ENCODE results near the gene POR. TPM values are rescaled to one million over a fixed set of nuclear protein-coding genes. Genes with fewer than 3 reads are reported as not detected.

POR gene
- total RNA-seq, 1 experiment from 2014 or later, result 168 TPM

GRCh38 chr7:75928568-75928914 is 13.6 kb downstream of the POR start:
- TF ChIP-seq CTCF (IDR thresholded peaks at IDR 0.05), result no peak
- TF ChIP-seq REST (IDR thresholded peaks at IDR 0.05; ENCODE audit: insufficient read depth in 1 of 2, low read depth in 2 of 2, low read length in 1 of 2), result no peak
- no peak for TF ChIP-seq POLR2AphosphoS5 (IDR thresholded peaks at IDR 0.05; ENCODE audit: low read depth, low read length)
- TF ChIP-seq TCF7L2 (IDR thresholded peaks at IDR 0.05; ENCODE audit: low read depth, low read length), result no peak
- no peak for TF ChIP-seq SIN3A (IDR thresholded peaks at IDR 0.05; ENCODE audit: borderline replicate concordance, insufficient read depth, low read depth, low read length)
- H3K9me3 ChIP-seq (ENCODE audit: control insufficient read depth, insufficient read depth, low read depth, low read length), result no peaks in the 10 kb centered on the region
- H3K4me3 ChIP-seq (ENCODE audit: low read depth in 2 of 2, low read length in 2 of 2), result no peak overlapping the region
- H3K4me1 ChIP-seq (ENCODE audit: control insufficient read depth, insufficient read depth, low read length), result peaks cover under 1% of the 10 kb centered on the region
- no peak for DNase-seq (ENCODE audit: low read depth, low spot score)
- POLR2A ChIA-PET, result no interaction called here
- no peaks in the 10 kb centered on the region for H3K36me3 ChIP-seq (ENCODE audit: control insufficient read depth, insufficient read depth, low read length)
- in situ Hi-C loops (cut with HindIII; ENCODE audit: low pct_unique_long_range_greater_than_20kb, low sequenced_read_pairs) (no loop called here), intact Hi-C loops (cut with micrococcal nuclease; ENCODE audit: unreplicated experiment) (no loop called here)
- H3K27ac ChIP-seq (ENCODE audit: low read length), result no peak overlapping the region
- no peaks in the 10 kb centered on the region for H3K27me3 ChIP-seq (ENCODE audit: control insufficient read depth, insufficient read depth, low read length)
- ATAC-seq, result peak; percentile 19; the same call in 1 of the 2 replicates
- no TSS peak for BruUV-seq (replicated peaks)
- CTCF ChIA-PET, result no interaction called here

- no TSS peak for BruUV-seq (replicated peaks)
Measured at GRCh38 chr7:75931680-75932079, 16.7 kb downstream of the POR start.

More at GRCh38 chr7:75931680-75932079, 16.7 kb downstream of the POR start:
- intact Hi-C loops (cut with micrococcal nuclease; ENCODE audit: unreplicated experiment) (no loop called here), in situ Hi-C loops (cut with HindIII; ENCODE audit: low pct_unique_long_range_greater_than_20kb, low sequenced_read_pairs) (no loop called here)
- no peaks in the 10 kb centered on the region for H3K27me3 ChIP-seq (ENCODE audit: control insufficient read depth, insufficient read depth, low read length)
- no peak for TF ChIP-seq POLR2AphosphoS5 (IDR thresholded peaks at IDR 0.05; ENCODE audit: low read depth, low read length)
- TF ChIP-seq REST (IDR thresholded peaks at IDR 0.05; ENCODE audit: insufficient read depth in 1 of 2, low read depth in 2 of 2, low read length in 1 of 2), result no peak
- no peak for TF ChIP-seq TCF7L2 (IDR thresholded peaks at IDR 0.05; ENCODE audit: low read depth, low read length)
- no peak for TF ChIP-seq SIN3A (IDR thresholded peaks at IDR 0.05; ENCODE audit: borderline replicate concordance, insufficient read depth, low read depth, low read length)
- TF ChIP-seq CTCF (IDR thresholded peaks at IDR 0.05), result no peak
- no peak overlapping the region for H3K4me3 ChIP-seq (ENCODE audit: low read depth in 2 of 2, low read length in 2 of 2)
- no peak overlapping the region for H3K27ac ChIP-seq (ENCODE audit: low read length)
- ChIA-PET POLR2A (no interaction called here), CTCF (no interaction called here)
- ATAC-seq (no peak), DNase-seq (ENCODE audit: low read depth, low spot score) (no peak)
- H3K36me3 ChIP-seq (ENCODE audit: control insufficient read depth, insufficient read depth, low read length), result no peaks in the 10 kb centered on the region
- H3K4me1 ChIP-seq (ENCODE audit: control insufficient read depth, insufficient read depth, low read length), result peaks cover 15% of the 10 kb centered on the region
- H3K9me3 ChIP-seq (ENCODE audit: control insufficient read depth, insufficient read depth, low read depth, low read length), result no peaks in the 10 kb centered on the region

Measured in Panc1 (cell line).